Measurements from ENCODE around the gene NHEJ1. TPM values are rescaled to one million over a fixed set of nuclear protein-coding genes. Genes with fewer than 3 reads are reported as not detected.

Gene NHEJ1
- total and polyA plus RNA-seq, 4 donors, result 6.1 to 13.5 (median 9.9) TPM

- TF ChIP-seq JUND (IDR thresholded peaks at IDR 0.05), result no peak
- no peak for TF ChIP-seq NR2F2 (IDR thresholded peaks at IDR 0.05)
- no peak for TF ChIP-seq CTCF (IDR thresholded peaks at IDR 0.05; ENCODE audit: low read depth, low read length, missing input control)
- no peak for TF ChIP-seq ATF3 (IDR thresholded peaks at IDR 0.05)
- no peak for TF ChIP-seq HNF4A (conservative IDR thresholded peaks at IDR 0.05)
- TF ChIP-seq TAF1 (conservative IDR thresholded peaks at IDR 0.05), result no peak
- peak; percentile 26 for DNase-seq (ENCODE audit: low spot score)
- Histone ChIP-seq H3K9me3 (ENCODE audit: control insufficient read depth in 4 of 4, low read length in 3 of 4) (no peaks in the 10 kb centered on the region), H3K4me3 (ENCODE audit: low read depth in 1 of 3, low read length in 3 of 3) (no peak overlapping the region), H3K4me1 (ENCODE audit: control insufficient read depth in 4 of 4, insufficient read depth in 4 of 4, low read length in 3 of 4) (peaks cover 0 to 19% (median 16%) of the 10 kb centered on the region in 4 donors), H3K9ac (ENCODE audit: low read depth in 1 of 2, low read length in 2 of 2) (no peak overlapping the region), H3K36me3 (ENCODE audit: control insufficient read depth in 4 of 4, insufficient read depth in 3 of 4, low read depth in 1 of 4, low read length in 3 of 4) (peaks cover 14 to 48% (median 38%) of the 10 kb centered on the region in 4 donors), H3K27ac (ENCODE audit: low read depth in 1 of 2, low read length in 2 of 2) (no peak overlapping the region), H3K27me3 (ENCODE audit: control insufficient read depth in 4 of 4, insufficient read depth in 4 of 4, low read length in 3 of 4) (no peaks in the 10 kb centered on the region)
- 94% methylated on average over 5 of the region's 5 CpGs for whole genome bisulfite sequencing
Measured at GRCh38 chr2:219180961-219181360, 20.3 kb upstream of the NHEJ1 start.

GRCh38 chr2:219179601-219180465 is 19.2 kb upstream of the NHEJ1 start:
- Histone ChIP-seq H3K27me3 (ENCODE audit: control insufficient read depth in 4 of 4, insufficient read depth in 4 of 4, low read length in 3 of 4) (no peaks in the 10 kb centered on the region), H3K27ac (ENCODE audit: low read depth in 1 of 2, low read length in 2 of 2) (no peak overlapping the region), H3K4me1 (ENCODE audit: control insufficient read depth in 4 of 4, insufficient read depth in 4 of 4, low read length in 3 of 4) (peaks cover 0 to 25% (median 22%) of the 10 kb centered on the region in 4 donors), H3K9ac (ENCODE audit: low read depth in 1 of 2, low read length in 2 of 2) (no peak overlapping the region), H3K9me3 (ENCODE audit: control insufficient read depth in 4 of 4, low read length in 3 of 4) (no peaks in the 10 kb centered on the region), H3K36me3 (ENCODE audit: control insufficient read depth in 4 of 4, insufficient read depth in 3 of 4, low read depth in 1 of 4, low read length in 3 of 4) (peaks cover 14 to 42% (median 39%) of the 10 kb centered on the region in 4 donors), H3K4me3 (ENCODE audit: low read depth in 1 of 3, low read length in 3 of 3) (no peak overlapping the region)
- WGBS, result 98% methylated on average over 9 of the region's 9 CpGs
- no peak for TF ChIP-seq FOXA2 (IDR thresholded peaks at IDR 0.05)
- no peak for TF ChIP-seq JUND (IDR thresholded peaks at IDR 0.05)
- TF ChIP-seq RAD21 (IDR thresholded peaks at IDR 0.05), result no peak
- no peak for TF ChIP-seq ATF3 (IDR thresholded peaks at IDR 0.05)
- TF ChIP-seq MAX (IDR thresholded peaks at IDR 0.05), result no peak
- no peak for TF ChIP-seq CTCF (IDR thresholded peaks at IDR 0.05; ENCODE audit: low read depth, low read length, missing input control)
- no peak for TF ChIP-seq ZBTB33 (IDR thresholded peaks at IDR 0.05)
- TF ChIP-seq YY1 (IDR thresholded peaks at IDR 0.05), result no peak
- DNase-seq (ENCODE audit: low spot score), result peak; percentile 27
